ENCODE measurements around the gene TAF6. TPM values are rescaled to one million over a fixed set of nuclear protein-coding genes. Genes with fewer than 3 reads are reported as not detected.

The TAF6 gene
- total and polyA plus RNA-seq, 9 of the 15 experiments (the other 6 are each of a cell fraction or from before 2014, with no cell fraction given), result 0.78 to 78.7 (median 21.3) TPM

GRCh38 chr7:100119072-100119969 lies at the start of gene TAF6, which contains the start of gene CNPY4 (continued):
- TF ChIP-seq HNRNPL (IDR thresholded peaks at IDR 0.05; ENCODE audit: low read depth, low read length) (no peak), NELFE (IDR thresholded peaks at IDR 0.05; ENCODE audit: insufficient read depth, insufficient read length) (no peak), ZNF696 (CRISPR knock-in tag; conservative IDR thresholded peaks at IDR 0.05) (no peak), TEAD1 (CRISPR knock-in tag; IDR thresholded peaks at IDR 0.05) (peak; percentile 37 to 41; a peak in 1 of 4 replicates), NCOR1 (IDR thresholded peaks at IDR 0.05) (peak; percentile 34), E2F1 (CRISPR knock-in tag; IDR thresholded peaks at IDR 0.05) (peak; percentile 86), ZNF175 (CRISPR knock-in tag; IDR thresholded peaks at IDR 0.05; ENCODE audit: low read depth) (no peak; the same call in 1 of the 2 replicates), TEAD4 (IDR thresholded peaks at IDR 0.05; ENCODE audit: low read length) (peak; percentile 3; the same call in 1 of the 2 replicates), TEAD4 (CRISPR knock-in tag; IDR thresholded peaks at IDR 0.05; ENCODE audit: borderline replicate concordance) (no peak), TAF7 (tag; IDR thresholded peaks at IDR 0.05) (peak; percentile 100), PYGO2 (tag; IDR thresholded peaks at IDR 0.05) (no peak), SMAD4 (CRISPR knock-in tag; conservative IDR thresholded peaks at IDR 0.05) (peak; percentile 75; the same call in 1 of the 2 replicates), PRDM10 (IDR thresholded peaks at IDR 0.05; ENCODE audit: partially characterized antibody) (no peak), MCM3 (IDR thresholded peaks at IDR 0.05) (no peak), HDAC2 (IDR thresholded peaks at IDR 0.05) (peak; percentile 53; the same call in 1 of the 2 replicates), KAT2B (IDR thresholded peaks at IDR 0.05; ENCODE audit: low read depth, low read length) (no peak), KDM4B (IDR thresholded peaks at IDR 0.05; ENCODE audit: borderline replicate concordance in 2 of 2, low read depth in 1 of 2) (peak in 1 of 2 experiments; percentile 15; a peak in 1 of 4 replicates), E2F4 (CRISPR knock-in tag; IDR thresholded peaks at IDR 0.05; ENCODE audit: low read depth) (0 out of 2 replicates have a peak, but pooled peaks have one; percentile 15), ZFP36 (IDR thresholded peaks at IDR 0.05; ENCODE audit: low read depth, low read length, partially characterized antibody) (no peak), SIN3B (IDR thresholded peaks at IDR 0.05; ENCODE audit: low read depth) (peak; percentile 91)

Data from K562 (cell line).